ENCODE results near the gene MANF.
"Not testable (repeated sequence)": the region's sequence is repeated elsewhere in the genome, so short reads cannot be mapped to it uniquely, and the experiment has no call there.

MANF gene

DNA sequence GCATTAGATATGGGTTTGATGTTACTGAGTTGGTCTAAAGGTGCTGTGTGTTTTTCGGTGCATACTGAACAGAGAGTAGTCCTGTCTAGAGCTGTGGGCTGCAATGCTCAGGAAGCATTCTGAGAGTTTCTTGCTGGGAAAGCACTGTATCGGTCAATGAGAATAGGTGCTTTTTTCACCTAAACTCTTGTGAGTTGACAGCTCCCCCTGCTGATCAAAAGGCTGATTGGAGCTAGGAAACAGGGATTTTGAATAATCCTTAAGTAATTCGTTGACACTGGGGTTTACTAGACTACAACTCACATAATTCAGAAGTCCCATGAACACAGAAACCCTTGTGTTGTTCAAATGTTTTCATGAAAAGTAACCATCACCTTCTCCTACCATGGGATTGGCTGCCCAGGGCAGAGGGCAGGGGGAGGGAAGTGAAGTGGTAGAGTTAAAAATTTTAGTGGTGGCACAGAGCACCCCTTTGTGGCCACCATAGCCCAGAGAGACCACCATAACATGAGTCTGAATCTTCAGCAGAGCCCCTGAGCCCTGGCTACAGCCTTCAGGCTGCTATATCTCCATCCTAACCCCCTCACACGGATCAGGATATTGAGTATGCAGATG is 13.0 kb upstream of the MANF start:
- no peak for DNase-seq (ENCODE audit: extremely low read depth in 1 of 2, low read depth in 1 of 2)

DNA sequence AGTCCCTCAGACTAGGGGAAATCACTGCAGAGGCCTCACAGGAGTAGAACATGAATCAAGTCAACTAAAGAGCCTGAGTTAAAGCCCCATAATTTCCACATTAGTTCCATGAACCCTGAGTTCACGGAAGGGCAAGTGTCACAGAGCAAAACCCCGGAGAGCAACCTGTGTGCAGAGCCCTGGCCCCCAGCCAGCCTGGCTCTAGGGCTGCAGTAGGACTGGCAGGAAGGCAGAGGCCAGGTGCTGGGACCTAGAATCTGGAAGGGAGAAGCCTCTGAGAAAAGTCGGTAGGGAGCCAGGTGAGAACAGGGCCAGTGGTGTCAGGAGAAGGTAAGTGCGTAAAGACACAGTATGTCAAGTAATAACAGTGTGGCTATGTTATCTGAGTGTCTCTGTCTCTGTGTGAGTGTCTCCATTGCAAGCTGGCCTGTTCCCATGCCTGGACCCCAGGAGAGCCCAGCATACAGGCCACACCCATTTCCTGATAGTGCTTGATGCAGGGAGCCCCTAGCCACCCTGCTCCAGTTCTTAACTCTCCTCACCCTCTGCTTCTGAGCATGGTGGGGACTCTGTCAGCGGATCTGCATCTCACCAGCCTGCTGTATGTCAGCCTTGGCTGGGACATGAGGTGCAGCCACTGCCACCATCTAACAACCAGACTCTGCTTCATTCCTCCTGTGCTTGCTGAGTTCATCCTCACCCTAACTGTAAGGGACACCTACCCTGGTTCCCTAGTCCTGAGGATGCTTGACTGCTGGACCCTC is 11.3 kb upstream of the MANF start:
- no peak for DNase-seq (ENCODE audit: extremely low read depth in 1 of 2, low read depth in 1 of 2)

DNA sequence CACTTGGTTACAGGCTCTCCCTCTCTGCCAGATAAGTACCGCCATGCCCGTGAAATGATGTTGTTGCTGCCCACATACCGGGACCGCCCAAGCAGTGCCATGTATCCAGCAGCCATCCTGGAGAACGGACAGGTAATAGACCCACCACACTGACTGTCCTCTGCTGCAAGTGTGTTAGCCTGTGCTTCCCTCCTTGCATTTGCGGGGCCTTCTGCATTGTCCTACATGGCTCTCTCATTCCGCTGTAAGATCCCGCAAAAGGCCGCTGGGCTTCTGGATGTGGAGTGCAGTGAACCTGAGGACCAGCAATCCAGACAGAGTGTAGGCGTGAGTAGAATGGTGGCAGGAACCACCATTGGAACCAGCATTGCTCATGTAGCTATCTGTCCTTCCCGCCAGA is 10.6 kb upstream of the MANF start:
- DNase-seq (ENCODE audit: extremely low read depth in 1 of 2, low read depth in 1 of 2), result no peak

DNA sequence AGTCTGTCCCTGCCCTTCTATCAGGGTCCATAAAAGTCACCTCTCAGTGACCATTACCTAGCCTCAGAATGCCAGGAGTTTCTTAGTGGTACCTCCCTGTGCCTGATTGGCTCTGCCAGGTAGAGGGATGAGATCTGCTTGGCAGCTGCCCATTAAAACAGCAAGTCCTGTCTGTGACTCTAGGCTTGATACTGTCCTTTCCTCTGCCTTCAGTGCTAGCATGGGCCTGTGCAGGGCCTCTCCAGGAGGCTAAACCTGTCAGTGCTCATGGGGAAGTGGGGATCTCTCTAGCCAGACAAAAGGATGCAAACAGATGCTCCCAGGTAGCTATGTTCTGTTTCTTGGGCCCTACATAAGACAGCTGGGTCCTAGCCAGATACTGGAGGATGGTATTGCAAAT is 10.0 kb upstream of the MANF start:
- DNase-seq (ENCODE audit: extremely low read depth in 1 of 2, low read depth in 1 of 2), result no peak

DNA sequence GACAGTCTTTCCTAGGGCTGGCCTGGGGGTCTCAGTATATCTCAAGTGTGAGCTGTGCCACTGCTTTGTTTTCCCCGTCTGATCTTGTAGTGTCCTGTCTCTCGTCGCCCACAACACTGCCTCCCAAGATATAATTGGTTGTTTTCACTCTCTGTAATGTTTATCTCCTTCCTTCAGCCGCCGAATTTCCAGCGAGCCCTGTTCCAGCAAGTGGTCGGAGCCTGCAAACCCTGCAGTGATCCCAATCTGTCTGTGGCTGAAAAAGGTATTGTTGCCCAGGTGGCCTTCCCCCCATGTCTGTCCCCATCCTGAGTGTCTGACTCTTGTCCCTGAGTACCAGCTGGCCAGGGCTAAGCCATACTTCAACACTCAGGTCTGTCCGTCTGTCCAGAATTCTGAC is 9.5 kb upstream of the MANF start:
- DNase-seq (ENCODE audit: extremely low read depth in 1 of 2, low read depth in 1 of 2), result no peak

DNA sequence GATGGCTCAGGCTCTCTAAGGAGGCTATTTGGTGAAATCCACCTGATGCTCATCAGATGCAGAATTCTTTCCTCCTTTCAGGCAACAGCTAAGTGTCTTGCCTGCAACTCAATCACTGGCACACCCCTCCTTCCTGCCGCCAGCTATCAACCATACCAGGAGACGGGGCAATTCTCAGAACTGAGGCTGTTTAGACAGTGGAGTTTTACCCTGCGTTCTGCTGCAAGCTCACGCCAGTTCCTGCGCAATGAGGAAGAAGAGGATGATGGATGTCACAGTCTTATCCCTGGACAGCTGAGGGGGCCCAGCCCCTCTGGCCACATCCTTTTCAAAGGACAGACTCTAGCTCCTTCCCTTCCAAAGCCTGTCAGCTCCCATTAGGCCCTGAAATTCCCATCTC is 7.0 kb upstream of the MANF start:
- DNase-seq (ENCODE audit: extremely low read depth in 1 of 2, low read depth in 1 of 2), result no peak

DNA sequence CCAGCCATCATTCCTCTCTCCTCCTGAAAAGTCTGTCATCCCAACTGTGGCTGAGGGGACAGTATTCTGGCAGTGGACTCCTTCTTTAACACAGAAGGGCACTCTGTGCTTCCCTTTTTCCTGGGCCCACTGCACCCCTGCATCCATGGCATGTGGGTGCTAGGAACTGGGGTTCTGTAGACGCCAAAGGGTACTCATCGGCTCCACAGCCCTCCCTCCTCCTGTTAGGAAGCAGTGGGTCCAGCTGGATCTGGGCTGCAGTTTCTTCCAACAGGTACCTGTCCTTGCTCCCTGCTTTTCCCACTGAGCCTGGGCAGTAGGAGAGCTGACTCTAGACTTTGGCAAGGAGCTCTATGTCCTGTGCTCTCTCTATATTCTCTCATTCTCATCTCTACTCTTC is 6.4 kb upstream of the MANF start:
- DNase-seq (ENCODE audit: extremely low read depth in 1 of 2, low read depth in 1 of 2), result no peak

DNA sequence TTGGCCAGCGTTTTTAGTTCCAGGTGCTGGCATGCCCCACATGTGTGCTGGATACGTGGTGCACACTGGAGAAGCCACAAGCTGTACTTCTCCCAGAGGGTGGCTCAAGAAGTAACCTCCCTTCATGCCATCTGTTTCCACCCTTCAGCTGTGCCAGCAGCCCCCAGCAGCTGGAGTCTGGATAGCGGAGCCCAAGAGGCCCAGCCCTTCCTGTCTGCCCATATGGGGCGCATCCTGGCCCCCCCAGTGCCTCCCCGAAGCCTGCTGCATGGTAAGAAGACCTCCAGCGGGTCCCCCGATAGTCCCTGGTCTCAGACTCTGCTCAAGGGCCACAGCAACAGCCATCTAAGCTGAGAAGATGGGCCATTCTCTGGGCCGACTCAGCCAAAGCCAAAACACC is 5.8 kb upstream of the MANF start:
- DNase-seq (ENCODE audit: extremely low read depth in 1 of 2, low read depth in 1 of 2), result no peak

DNA sequence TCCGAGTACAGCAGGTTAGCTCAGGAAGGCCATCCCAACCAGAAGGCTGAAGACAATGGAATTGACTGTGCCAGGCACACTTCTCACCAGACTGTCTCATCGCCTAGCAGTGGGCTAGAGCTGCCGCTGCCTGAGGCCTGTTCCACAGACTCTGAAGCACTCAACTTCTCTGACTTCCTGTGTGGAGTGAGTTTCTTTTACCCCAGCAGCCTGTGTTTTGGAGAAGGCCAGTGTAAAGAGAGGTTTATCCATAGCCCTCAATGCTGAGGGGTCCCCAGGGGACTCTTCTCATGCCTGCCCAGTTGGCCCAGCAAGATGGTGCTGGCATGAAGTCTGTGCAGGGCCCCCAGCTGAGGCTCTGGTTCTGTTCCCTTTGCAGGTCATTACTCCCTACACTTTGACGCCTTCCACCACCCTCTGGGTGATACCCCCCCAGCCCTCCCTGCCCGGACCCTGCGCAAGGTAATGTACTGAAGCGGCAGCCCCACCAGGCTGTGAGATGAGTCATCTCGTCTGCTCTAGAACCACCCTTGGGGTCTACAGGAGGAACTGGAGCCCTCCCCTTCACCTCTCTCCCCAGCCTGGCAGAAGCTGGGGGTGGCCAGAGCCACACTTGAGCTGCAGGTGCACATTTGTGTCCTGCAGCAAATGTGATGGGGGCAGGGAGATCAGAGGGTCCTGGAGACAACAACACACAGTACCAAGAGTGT is 5.2 kb upstream of the MANF start:
- no peak for DNase-seq (ENCODE audit: extremely low read depth in 1 of 2, low read depth in 1 of 2)

DNA sequence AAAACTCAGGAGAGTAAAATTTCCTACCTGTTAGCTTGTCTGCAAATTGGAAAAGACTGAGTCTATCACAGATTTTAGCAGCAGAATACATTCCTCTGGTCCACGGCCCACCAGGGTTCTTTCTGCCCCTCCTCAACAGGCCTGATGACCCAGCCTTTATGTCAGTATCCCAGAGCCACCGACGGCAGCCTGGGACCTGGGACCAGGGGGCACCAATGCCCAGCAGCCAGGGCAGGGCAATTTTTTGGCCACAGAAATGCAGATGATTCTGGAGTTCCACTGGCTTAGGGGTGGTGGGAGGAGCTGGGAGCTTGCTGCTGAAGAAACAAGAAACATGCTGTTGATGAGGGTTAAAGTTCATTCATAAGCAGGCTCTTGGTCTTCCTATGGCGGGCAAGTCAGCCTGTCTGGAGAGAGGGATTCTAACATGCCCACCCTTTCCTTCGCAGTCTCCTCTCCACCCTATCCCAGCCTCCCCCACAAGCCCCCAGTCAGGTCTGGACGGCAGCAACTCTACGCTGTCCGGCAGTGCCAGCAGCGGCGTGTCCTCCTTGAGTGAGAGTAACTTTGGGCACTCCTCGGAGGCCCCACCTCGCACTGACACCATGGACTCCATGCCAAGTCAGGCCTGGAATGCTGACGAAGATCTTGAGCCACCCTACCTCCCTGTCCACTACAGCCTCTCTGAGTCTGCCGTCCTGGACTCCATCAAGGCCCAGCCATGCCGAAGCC is 4.3 kb upstream of the MANF start:
- no peak for DNase-seq (ENCODE audit: extremely low read depth in 1 of 2, low read depth in 1 of 2)

DNA sequence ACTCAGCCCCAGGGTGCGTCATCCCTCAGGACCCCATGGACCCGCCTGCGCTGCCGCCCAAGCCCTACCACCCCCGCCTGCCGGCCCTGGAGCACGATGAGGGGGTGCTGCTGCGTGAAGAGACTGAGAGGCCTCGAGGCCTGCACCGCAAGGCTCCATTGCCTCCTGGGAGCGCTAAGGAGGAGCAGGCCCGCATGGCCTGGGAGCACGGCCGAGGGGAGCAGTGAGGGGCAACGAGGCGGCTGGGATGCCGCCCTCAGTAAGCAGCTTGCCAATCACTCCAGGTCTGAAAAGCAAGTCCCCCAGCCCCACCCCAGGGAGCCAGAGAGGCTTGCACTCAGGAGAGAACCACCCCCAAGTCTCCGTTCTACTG is 3.8 kb upstream of the MANF start:
- DNase-seq (ENCODE audit: extremely low read depth in 1 of 2, low read depth in 1 of 2), result no peak

DNA sequence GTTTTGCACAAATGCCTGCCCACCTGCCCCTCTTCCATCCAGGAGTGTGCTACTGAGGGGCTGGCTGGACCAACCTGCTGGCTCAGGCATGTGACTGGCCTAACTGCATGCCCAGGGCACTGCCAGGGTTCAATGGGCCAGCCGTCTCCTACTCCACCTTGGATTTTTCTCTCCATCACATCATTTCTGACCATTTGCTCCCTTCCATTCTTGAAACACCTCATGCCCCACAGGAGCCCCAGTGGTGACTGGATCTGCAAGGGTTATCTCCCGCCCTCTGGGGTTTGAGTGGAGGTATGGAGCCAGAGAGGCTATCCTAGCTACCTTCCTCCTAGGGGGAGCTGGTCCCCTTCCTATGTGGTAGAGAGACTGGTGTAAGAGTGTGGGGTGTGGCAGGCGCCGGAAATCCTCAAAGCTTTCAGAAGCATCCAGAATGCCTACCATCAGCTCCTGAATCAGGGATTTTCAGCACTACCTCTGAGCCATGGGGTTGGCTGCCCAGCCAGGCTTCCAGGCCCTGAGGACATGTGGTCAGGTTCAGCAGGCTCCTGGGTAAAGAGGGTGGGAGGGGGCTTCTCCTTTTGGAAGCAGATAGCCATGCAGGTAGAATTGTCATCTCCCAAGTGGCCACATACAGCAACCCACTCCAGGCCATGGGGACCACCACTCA is 2.9 kb upstream of the MANF start:
- no peak for DNase-seq (ENCODE audit: extremely low read depth in 1 of 2, low read depth in 1 of 2)

DNA sequence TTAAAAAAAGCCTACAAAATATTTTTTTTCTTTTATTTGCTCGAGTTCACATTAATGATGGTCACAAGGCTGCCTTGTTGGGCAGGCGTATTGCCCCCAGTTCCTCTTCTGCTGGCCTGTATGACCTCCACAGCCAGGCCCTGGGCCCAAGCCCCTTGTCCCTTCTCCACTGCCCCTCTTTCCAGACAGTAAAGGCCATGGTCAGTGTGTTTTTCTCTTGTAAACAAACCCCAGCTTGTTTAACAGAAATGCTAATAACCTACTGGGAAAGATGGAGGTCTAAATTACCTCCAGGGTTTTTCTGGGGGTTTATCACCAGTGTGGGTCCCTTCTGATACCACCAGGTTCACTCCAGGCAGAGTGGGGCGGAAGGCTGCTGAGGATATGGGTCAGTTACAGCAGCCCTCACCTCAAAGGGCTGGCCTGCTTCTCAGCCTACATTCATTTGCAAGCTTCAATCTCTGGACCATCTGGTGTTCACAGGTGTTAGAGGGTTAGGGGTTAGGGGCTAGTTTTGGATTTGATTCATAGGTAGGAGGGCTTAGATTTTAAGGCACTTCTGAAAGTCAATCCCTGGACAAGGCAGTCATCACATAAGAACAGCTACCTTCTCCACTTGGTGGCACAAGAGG is 2.0 kb upstream of the MANF start:
- no peak for DNase-seq (ENCODE audit: extremely low read depth in 1 of 2, low read depth in 1 of 2)

DNA sequence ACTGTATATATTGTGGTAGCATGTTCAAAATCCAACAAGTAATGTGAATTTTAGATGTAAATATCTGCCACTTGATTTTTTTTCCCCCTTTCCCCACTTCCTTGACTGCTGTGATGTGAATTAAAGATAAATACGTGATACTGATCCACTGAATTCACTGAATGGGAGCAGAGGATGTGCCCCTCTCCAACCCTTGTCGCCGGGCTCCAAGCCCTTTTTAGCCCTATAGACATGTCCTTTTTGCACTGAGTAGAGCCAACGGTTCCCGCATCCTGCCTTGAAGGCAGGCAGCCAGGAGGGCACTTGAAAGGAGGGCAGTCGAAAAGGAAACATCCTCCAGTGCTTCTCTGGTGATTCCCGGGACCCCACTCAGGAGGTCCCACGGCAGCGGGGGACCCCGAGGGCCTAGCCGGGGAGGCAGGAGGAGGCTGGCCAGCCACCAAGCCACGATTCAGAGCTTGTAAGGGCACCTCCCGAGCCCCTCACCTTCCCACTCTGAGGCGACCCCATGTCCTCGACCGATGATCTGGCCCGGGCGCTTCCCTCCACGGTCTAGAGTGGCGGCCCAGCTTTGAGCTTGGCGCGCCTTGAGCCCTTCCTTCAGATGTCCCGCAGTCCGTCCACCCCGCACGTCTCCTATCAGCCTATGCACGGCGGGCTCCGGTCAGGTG is 901 bp upstream of the MANF start:
- DNase-seq (ENCODE audit: extremely low read depth in 1 of 2, low read depth in 1 of 2), result no peak

DNA sequence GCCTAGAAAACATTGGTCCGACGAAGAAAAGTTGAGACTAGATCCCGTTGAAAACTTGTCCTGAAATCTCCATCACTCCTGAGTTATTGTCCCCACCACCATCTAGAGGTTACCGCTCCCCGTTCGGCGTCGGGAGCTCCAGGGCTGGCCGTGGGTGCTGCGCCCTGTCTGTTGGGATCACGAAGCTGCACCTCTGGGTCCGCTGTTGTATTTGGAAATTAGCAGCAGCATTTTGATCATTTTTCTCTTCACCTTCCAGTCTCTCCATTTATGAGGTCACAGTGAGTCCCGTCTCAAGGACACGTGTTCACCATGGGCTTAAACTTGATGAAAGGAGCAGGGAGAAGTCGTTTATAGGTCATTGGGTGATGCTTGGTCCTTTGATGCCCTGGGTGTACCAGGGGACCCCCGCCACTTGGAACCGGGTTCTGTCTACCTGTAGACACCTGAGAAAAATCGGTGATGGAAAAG is 565 bp downstream of the MANF start:
- DNase-seq (ENCODE audit: extremely low read depth in 1 of 2, low read depth in 1 of 2), result no peak

DNA sequence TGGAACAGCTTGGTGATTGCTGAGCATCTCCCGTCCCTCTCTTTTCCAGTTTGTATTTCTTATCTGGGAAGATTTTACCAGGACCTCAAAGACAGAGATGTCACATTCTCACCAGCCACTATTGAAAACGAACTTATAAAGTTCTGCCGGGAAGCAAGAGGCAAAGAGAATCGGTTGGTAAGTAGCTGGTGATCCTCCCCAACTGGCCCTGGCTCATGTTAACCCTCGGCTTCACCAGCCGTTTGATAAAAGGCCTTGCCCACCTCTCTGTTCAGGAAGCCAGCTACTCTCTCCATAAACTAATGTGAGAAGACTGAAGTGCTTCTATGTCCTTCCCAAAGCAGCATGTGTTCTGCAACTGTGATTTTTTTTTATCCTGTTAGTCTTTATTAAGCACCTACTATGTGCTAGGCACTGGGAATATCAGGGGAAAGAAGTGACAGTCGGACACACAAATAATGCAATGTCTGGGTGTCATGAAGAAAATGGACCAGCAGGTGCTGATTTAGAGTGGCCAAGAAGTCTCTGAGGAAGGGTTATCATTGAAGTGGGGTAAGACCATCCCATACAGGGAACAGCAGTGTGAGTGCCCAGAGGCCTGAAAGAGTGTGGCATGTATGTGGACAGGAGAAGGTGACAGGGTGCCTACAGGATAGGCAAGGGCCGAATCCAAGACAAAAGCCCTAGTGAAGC is 1.2 kb downstream of the MANF start:
- DNase-seq (ENCODE audit: extremely low read depth in 1 of 2, low read depth in 1 of 2), result no peak

DNA sequence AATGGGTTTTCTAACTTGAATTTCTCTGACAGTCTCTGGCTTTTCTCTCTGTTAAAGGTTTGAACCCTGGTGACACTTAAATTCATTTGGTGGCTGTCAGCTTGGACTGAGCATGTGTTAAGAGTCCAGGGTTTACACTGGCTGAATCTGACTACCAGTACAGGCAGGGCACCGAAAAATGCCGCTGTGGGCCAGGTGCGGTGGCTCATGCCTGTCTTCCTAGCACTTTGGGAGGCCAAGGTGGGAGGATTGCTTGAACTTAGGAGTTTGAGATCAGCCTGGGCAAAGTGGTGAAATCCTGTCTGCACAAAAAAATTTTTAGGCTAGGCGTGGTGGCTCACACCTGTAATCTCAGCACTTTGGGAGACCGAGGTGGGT is 1.8 kb downstream of the MANF start:
- no peak for DNase-seq (ENCODE audit: extremely low read depth in 1 of 2, low read depth in 1 of 2)

DNA sequence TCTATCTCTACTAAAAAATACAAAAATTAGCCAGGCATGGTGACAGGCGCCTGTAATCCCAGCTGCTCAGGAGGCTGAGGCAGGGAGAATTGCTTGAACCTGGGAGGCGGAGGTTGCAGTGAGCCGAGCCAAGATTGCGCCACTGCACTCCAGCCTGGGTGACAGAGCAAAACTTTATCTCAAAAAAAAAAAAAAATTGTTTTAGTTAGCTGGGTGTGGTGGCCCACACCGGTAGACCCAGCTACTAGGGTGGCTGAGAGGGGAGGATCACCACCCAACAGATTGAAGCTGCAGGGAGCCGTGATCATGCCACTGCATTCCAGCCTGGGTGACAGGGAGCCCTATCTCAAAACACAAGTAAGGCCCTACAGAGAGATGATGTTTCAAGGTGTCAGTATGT is 2.2 kb downstream of the MANF start:
- DNase-seq (ENCODE audit: extremely low read depth in 1 of 2, low read depth in 1 of 2), result not testable (repeated sequence)

DNA sequence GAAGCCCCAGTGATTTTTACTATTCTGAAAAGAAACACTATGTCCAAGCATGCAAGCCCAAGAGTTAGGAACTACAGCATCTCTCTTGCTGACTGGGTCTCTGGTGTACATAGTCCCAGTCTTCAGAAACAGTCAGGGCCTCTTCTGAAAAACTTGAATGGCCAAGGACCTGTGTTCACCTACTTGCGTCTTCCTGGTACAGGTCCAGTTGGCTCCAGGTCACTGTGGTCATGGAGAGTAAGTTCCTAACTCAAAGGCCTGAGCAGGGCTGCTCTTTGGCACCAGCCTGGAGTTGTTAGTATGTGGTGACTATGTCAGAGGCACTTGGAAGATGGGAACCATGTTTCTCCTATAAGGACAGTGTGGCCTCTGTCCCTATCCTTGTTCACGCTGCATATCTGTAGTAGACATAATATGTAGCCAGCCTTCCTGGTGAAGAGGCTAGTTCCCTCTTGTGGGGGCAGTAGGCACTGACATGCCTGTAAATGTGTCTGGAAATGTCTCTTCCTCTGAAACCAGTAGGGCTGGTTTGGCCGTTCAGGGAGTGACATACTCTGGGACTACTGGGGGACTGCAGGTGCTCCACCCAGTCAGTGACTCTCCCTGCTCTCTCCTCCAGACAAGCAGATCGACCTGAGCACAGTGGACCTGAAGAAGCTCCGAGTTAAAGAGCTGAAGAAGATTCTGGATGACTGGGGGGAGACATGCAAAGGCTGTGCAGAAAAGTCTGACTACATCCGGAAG is 3.4 kb downstream of the MANF start:
- no peak for DNase-seq (ENCODE audit: extremely low read depth in 1 of 2, low read depth in 1 of 2)

All from activated CD8-positive, alpha-beta memory T cell treated with anti-CD3 and anti-CD28 coated beads for 1 hour (primary cell).